OCI-LY7 (cell line): Measurements from ENCODE around the gene MRAS.

Experiments used
- EZH2phosphoT487 ChIP-seq: fragments of 200-600 bp; sonication (generic); IDR thresholded peaks from 2 replicates; pipeline ENCODE4 v1.6.1; 2018; ENCODE audit warnings: low read depth, borderline replicate concordance, mild to moderate bottlenecking, mixed run types, antibody characterized with exemption, low read length, moderate library complexity, mixed read lengths
- TF ChIP-seq, protein P1 (sequence below): fragments of 200-600 bp; sonication (generic); conservative IDR thresholded peaks from 2 replicates; pipeline ENCODE4 v1.5.1; 2014; ENCODE audit warnings: mild to moderate bottlenecking, antibody characterized with exemption, low read length, moderate library complexity, mixed read lengths

DNA sequence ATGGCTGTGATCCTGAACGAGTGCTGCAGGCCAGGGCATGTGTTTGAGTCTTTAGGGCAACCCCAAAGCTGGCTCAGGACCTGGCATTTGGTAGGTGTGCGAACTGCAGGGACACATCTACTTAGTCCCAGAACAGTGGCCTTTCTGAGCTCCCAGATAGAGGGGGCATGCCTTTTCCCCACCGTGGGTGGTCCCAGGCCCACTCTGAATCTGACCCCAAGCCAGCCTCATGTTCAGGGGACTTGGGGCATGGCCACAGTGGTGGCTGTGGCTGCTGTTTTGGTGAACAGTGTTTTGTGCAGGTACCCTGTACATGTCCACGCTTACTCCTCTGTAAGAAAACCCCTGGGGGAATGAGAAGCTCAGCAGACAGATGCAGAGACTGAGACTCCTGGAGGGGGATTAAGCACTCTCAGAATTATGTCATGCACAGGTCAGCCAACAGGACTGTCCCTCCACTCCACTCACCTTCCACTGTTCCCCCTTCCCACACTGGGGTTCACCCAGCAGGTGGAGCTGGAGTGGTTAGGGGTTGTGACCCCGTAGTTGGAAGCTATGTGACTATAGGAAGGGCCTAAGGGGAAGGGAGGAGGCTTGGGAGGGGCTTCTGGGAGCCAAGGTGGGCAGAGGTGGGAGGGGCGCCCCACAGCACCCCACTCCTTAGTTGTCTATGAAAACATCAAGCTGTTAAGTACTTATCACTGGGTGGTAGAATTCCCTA is 102.5 kb downstream of the MRAS start:
- no peak for TF ChIP-seq EZH2phosphoT487
- TF ChIP-seq, protein P1, sequence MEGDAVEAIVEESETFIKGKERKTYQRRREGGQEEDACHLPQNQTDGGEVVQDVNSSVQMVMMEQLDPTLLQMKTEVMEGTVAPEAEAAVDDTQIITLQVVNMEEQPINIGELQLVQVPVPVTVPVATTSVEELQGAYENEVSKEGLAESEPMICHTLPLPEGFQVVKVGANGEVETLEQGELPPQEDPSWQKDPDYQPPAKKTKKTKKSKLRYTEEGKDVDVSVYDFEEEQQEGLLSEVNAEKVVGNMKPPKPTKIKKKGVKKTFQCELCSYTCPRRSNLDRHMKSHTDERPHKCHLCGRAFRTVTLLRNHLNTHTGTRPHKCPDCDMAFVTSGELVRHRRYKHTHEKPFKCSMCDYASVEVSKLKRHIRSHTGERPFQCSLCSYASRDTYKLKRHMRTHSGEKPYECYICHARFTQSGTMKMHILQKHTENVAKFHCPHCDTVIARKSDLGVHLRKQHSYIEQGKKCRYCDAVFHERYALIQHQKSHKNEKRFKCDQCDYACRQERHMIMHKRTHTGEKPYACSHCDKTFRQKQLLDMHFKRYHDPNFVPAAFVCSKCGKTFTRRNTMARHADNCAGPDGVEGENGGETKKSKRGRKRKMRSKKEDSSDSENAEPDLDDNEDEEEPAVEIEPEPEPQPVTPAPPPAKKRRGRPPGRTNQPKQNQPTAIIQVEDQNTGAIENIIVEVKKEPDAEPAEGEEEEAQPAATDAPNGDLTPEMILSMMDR: no peak
